H1 (cell line): ENCODE results near the gene CAPN11. TPM values are rescaled to one million over a fixed set of nuclear protein-coding genes. Genes with fewer than 3 reads are reported as not detected.

Experiments
- CTCF ChIA-PET: fragments of 300-600 bp; sonication (Branson Sonifier 250); formaldehyde crosslinking; loops from one replicate; lab custom pipeline; 2021; ENCODE audit not compliant: partially characterized antibody; lab: Charles Lee
- POLR2A ChIA-PET: fragments of 300-600 bp; sonication (Branson Sonifier 250); formaldehyde crosslinking; loops from one replicate; lab custom pipeline; 2021; ENCODE audit warnings: inconsistent platforms; ENCODE audit not compliant: partially characterized antibody; lab: Charles Lee
- DNase-seq, 2 experiments: peaks; one replicate each; pipeline versions ENCODE4 v3.0.0 to v3.0.0-alpha.2; 2010 to 2022; ENCODE audit warnings: low spot score in 2 of 2, low read depth in 1 of 2, mixed read lengths in 1 of 2
- FAIRE-seq: peaks from 2 replicates; lab custom pipeline; 2011; peaks lifted over from hg19 to GRCh38; lab: Jason Lieb, UNC
- H2AFZ ChIP-seq: 2 replicates; pipeline ENCODE4 v1.8.1; 2012; ENCODE audit warnings: low read length, inconsistent platforms
- H2AK5ac ChIP-seq: 2 replicates; pipeline ENCODE4 v1.6.1; 2013; ENCODE audit warnings: low read depth, low read length
- H2BK120ac ChIP-seq: replicated peaks from 2 replicates; pipeline ENCODE3; 2013; ENCODE audit warnings: low read depth, low read length, inconsistent platforms
- H2BK12ac ChIP-seq: 2 replicates; pipeline ENCODE4 v1.6.1; 2013; ENCODE audit warnings: low read depth, low read length
- H2BK15ac ChIP-seq: 2 replicates; pipeline ENCODE4 v1.6.1; 2013; ENCODE audit warnings: low read length
- H2BK20ac ChIP-seq: 2 replicates; pipeline ENCODE4 v1.6.1; 2013; ENCODE audit warnings: low read length
- H2BK5ac ChIP-seq: 2 replicates; pipeline ENCODE4 v1.6.1; 2013; ENCODE audit warnings: low read depth, low read length
- H3K14ac ChIP-seq: 2 replicates; pipeline ENCODE4 v1.6.1; 2013; ENCODE audit warnings: inconsistent platforms; ENCODE audit not compliant: insufficient read length
- H3K18ac ChIP-seq: 2 replicates; pipeline ENCODE4 v1.6.1; 2013; ENCODE audit warnings: low read length; ENCODE audit errors: extremely low read depth
- H3K23ac ChIP-seq: 2 replicates; pipeline ENCODE4 v1.6.1; 2013; ENCODE audit warnings: inconsistent platforms; ENCODE audit not compliant: insufficient read length
- H3K23me2 ChIP-seq: 2 replicates; pipeline ENCODE4 v1.6.1; 2013; ENCODE audit warnings: low read depth, low read length
- H3K27ac ChIP-seq: 2 replicates; pipeline ENCODE4 v1.6.1; 2011; ENCODE audit warnings: low read depth, low read length, inconsistent platforms
- H3K27me3 ChIP-seq, 4 experiments: replicated peaks in 1 of 4; 1 replicate in 1 of 4; 2 replicates in 3 of 4; pipeline versions ENCODE4 v1.6.1 to v1.8.1; 2011 to 2013; ENCODE audit warnings: low read length in 3 of 4, mild to moderate bottlenecking in 3 of 4, inconsistent platforms in 2 of 4, mixed read lengths in 2 of 4, moderate library complexity in 1 of 4; ENCODE audit not compliant: control insufficient read depth in 3 of 4, insufficient read depth in 3 of 4; ENCODE audit errors: extremely low read depth in 1 of 4
- H3K36me3 ChIP-seq, 4 experiments: 2 replicates each; pipeline versions ENCODE4 v1.6.1 to v1.8.1; 2011 to 2013; ENCODE audit warnings: mild to moderate bottlenecking in 4 of 4, low read length in 3 of 4, moderate library complexity in 2 of 4, control low read depth in 1 of 4, inconsistent platforms in 1 of 4; ENCODE audit not compliant: insufficient read depth in 4 of 4, control insufficient read depth in 2 of 4
- H3K4ac ChIP-seq: replicated peaks from 2 replicates; pipeline ENCODE3; 2013; ENCODE audit warnings: low read length, low read depth, mixed read lengths, inconsistent platforms; ENCODE audit not compliant: insufficient read length
- H3K4me1 ChIP-seq, 4 experiments: replicated peaks in 1 of 4; 1 replicate in 1 of 4; 2 replicates in 3 of 4; pipeline versions ENCODE4 v1.6.1 to v1.8.1; 2011 to 2013; ENCODE audit warnings: low read length in 3 of 4, inconsistent platforms in 2 of 4, mixed read lengths in 1 of 4; ENCODE audit not compliant: insufficient read depth in 4 of 4, control insufficient read depth in 3 of 4
- H3K4me2 ChIP-seq, 2 experiments: 2 replicates each; pipeline versions ENCODE4 v1.6.1 to v1.8.1; 2011 to 2013; ENCODE audit warnings: low read depth in 2 of 2, low read length in 2 of 2, control low read depth in 1 of 2, inconsistent platforms in 1 of 2, mild to moderate bottlenecking in 1 of 2; ENCODE audit not compliant: insufficient read depth in 1 of 2
- H3K4me3 ChIP-seq, 4 experiments: fragments of 200-600, 300-600 bp in 1 of 4; sonication (generic), shearing (Covaris generic), sonication (Bioruptor Twin) in 1 of 4; 2 replicates each; pipeline versions ENCODE4 v1.5.1 to v1.8.1; 2011 to 2016; ENCODE audit warnings: low read length in 4 of 4, low read depth in 3 of 4, control low read depth in 2 of 4, inconsistent platforms in 2 of 4, mild to moderate bottlenecking in 2 of 4, mixed read lengths in 1 of 4, moderate library complexity in 1 of 4; ENCODE audit not compliant: insufficient read depth in 2 of 4; ENCODE audit errors: extremely low read depth in 1 of 4
- H3K56ac ChIP-seq: replicated peaks from 2 replicates; pipeline ENCODE3; 2013; ENCODE audit warnings: low read depth, mild to moderate bottlenecking, mixed read lengths, low read length, inconsistent platforms; ENCODE audit not compliant: insufficient read length
- H3K79me1 ChIP-seq: 2 replicates; pipeline ENCODE4 v1.6.1; 2013; ENCODE audit warnings: low read depth, low read length, control low read depth
- H3K79me2 ChIP-seq, 2 experiments: 2 replicates each; pipeline versions ENCODE4 v1.6.1 to v1.8.1; 2012 to 2013; ENCODE audit warnings: low read length in 2 of 2, mild to moderate bottlenecking in 2 of 2, inconsistent platforms in 1 of 2; ENCODE audit not compliant: insufficient read depth in 2 of 2, control insufficient read depth in 1 of 2
- H3K9ac ChIP-seq, 4 experiments: replicated peaks in 1 of 4; 1 replicate in 1 of 4; 2 replicates in 3 of 4; pipeline versions ENCODE4 v1.6.1 to v1.8.1; 2011 to 2013; ENCODE audit warnings: low read depth in 3 of 4, low read length in 3 of 4, control low read depth in 2 of 4, mild to moderate bottlenecking in 2 of 4, moderate library complexity in 2 of 4, inconsistent platforms in 1 of 4; ENCODE audit errors: extremely low read depth in 1 of 4
- H3K9me3 ChIP-seq, 2 experiments: 2 replicates each; pipeline versions ENCODE4 v1.6.1 to v1.8.1; 2012 to 2013; ENCODE audit warnings: mild to moderate bottlenecking in 2 of 2, moderate library complexity in 2 of 2, control low read depth in 1 of 2, inconsistent platforms in 1 of 2, low read depth in 1 of 2, low read length in 1 of 2, mixed read lengths in 1 of 2; ENCODE audit not compliant: insufficient read depth in 2 of 2
- H4K20me1 ChIP-seq, 2 experiments: replicated peaks in 1 of 2; 2 replicates each; pipeline versions ENCODE3 to v1.8.1; 2011 to 2013; ENCODE audit warnings: inconsistent platforms in 2 of 2, low read length in 2 of 2, mild to moderate bottlenecking in 1 of 2; ENCODE audit not compliant: insufficient read depth in 2 of 2, control insufficient read depth in 1 of 2
- H4K5ac ChIP-seq: 2 replicates; pipeline ENCODE4 v1.6.1; 2013; ENCODE audit warnings: low read length, low read depth, mixed read lengths, inconsistent platforms; ENCODE audit not compliant: insufficient read length
- H4K8ac ChIP-seq: 2 replicates; pipeline ENCODE4 v1.8.0; 2013; ENCODE audit warnings: mild to moderate bottlenecking, moderate library complexity, low read length, inconsistent platforms; ENCODE audit not compliant: insufficient read depth; ENCODE audit errors: extremely low read depth
- H4K91ac ChIP-seq: replicated peaks from 2 replicates; pipeline ENCODE3; 2013; ENCODE audit warnings: low read length, mixed read lengths, inconsistent platforms; ENCODE audit not compliant: insufficient read length
- BCL11A ChIP-seq, 2 experiments: IDR thresholded peaks; one replicate each; pipeline ENCODE4 v1.6.1; 2011; ENCODE audit warnings: low read depth in 2 of 2, low read length in 2 of 2, mild to moderate bottlenecking in 2 of 2
- CBX5 ChIP-seq: fragments of 300-800, 300-1000 bp; sonication (generic); IDR thresholded peaks from 2 replicates; pipeline ENCODE4 v1.7.1; 2016; ENCODE audit warnings: antibody characterized with exemption, low read length, low read depth
- CHD1 ChIP-seq: IDR thresholded peaks from 2 replicates; pipeline ENCODE4 v1.6.1; 2012; ENCODE audit warnings: low read depth, low read length, improper control_type of control experiment
- GABPA ChIP-seq: IDR thresholded peaks from 2 replicates; pipeline ENCODE4 v1.6.1; 2011; ENCODE audit warnings: mild to moderate bottlenecking, low read length, moderate library complexity, borderline replicate concordance; ENCODE audit not compliant: insufficient read depth
- NANOG ChIP-seq: IDR thresholded peaks from 2 replicates; pipeline ENCODE4 v1.6.1; 2011; ENCODE audit warnings: low read length, low read depth, mild to moderate bottlenecking, inconsistent platforms; ENCODE audit not compliant: insufficient read depth, poor library complexity, severe bottlenecking
- NRF1 ChIP-seq: IDR thresholded peaks from 2 replicates; pipeline ENCODE4 v1.6.1; 2011; ENCODE audit warnings: mild to moderate bottlenecking, low read depth, low read length, improper control_type of control experiment
- SAP30 ChIP-seq: fragments of 300-600 bp; sonication (generic); IDR thresholded peaks from 2 replicates; pipeline ENCODE4 v1.7.1; 2012; ENCODE audit warnings: low read length, moderate library complexity, mild to moderate bottlenecking, inconsistent platforms; ENCODE audit not compliant: insufficient read depth, insufficient replicate concordance
- TAF1 ChIP-seq: IDR thresholded peaks from 2 replicates; pipeline ENCODE4 v1.6.1; 2011; ENCODE audit warnings: mild to moderate bottlenecking, low read depth, low read length
- TBP ChIP-seq: IDR thresholded peaks from 2 replicates; pipeline ENCODE4 v1.6.1; 2011; ENCODE audit warnings: low read depth, low read length, improper control_type of control experiment
- WGBS, 2 experiments: shearing (Covaris generic) in 1 of 2; methylation state at CpG; one replicate each; pipeline versions ENCODE4 v1.1.6 to v1.1.7; 2013 to 2015; ENCODE audit warnings: low lambda C conversion rate in 2 of 2, mixed read lengths in 2 of 2, inconsistent platforms in 1 of 2, low coverage in 1 of 2, missing lambda C conversion rate in 1 of 2; ENCODE audit not compliant: insufficient replicate concordance in 2 of 2, insufficient coverage in 1 of 2, insufficient read length in 1 of 2; ENCODE audit errors: extremely low coverage in 1 of 2, missing lambda C conversion rate in 1 of 2; 5-methylcytosine and 5-hydroxymethylcytosine counted together
- polyA plus RNA-seq, 7 experiments: library from polyadenylated mRNA; depleted of rRNA in 3 of 7; stranded (reverse) in 5 of 7; unstranded in 2 of 7; fragments of >200 nt in 5 of 7; fragments of 200-250 nt in 2 of 7; gene quantifications; 1 replicate in 5 of 7; 2 replicates in 1 of 7; 4 replicates in 1 of 7; pipeline versions ENCODE4 v1.2.1 to v1.2.3, GENCODE V29; 2011 to 2013; ENCODE audit warnings: missing spikeins in 2 of 7, mixed read lengths in 2 of 7
- total RNA-seq: library from RNA; stranded (reverse); fragmentation: NEBNext Ultra II Directional; extraction: Animal tissue kit (Norgen Biotek cat#: 25700); gene quantifications from 2 replicates; pipeline ENCODE4 v1.2.1, GENCODE V29; 2021
- TF ChIP-seq, protein P1 (sequence below): IDR thresholded peaks from 2 replicates; pipeline ENCODE4 v1.6.1; 2011; ENCODE audit warnings: low read length, improper control_type of control experiment
- TF ChIP-seq, protein P2 (sequence below): IDR thresholded peaks from 2 replicates; pipeline ENCODE4 v1.6.1; 2012; ENCODE audit warnings: low read length, inconsistent platforms

Gene CAPN11
- total and polyA plus RNA-seq, 2 of the 8 experiments (the other 6 are each of a cell fraction or from before 2014, with no cell fraction given) = 0.95 to 0.97 TPM

DNA sequence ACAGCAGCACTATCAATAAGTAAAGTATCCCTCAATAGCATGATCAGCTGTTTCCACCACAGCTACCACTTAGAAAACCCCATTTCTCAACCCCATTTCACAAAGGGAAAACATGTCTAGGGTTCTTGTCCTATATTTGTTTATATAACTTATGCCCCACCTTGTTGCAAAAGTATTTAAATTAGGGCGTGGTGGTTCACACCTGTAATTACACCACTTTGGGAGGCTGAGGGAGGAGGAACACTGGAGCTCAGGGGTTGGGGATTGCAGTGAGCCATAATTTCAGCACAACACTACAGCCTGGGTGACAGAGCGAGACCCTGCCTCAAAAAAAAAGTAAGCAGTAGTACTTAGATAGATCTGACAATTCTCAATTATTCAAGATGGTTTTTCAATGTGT is 35.1 kb upstream of the CAPN11 start:
- Histone ChIP-seq H3K4me2 (peak overlapping the region in 1 of 2 experiments; percentile 25; a peak in 1 of 4 replicates), H3K56ac (no peak overlapping the region), H3K23ac (no peak overlapping the region), H3K4me1 (peaks cover 2 to 20% (median 14%) of the 10 kb centered on the region in 4 experiments), H3K9me3 (no peaks in the 10 kb centered on the region), H4K8ac (no peak overlapping the region), H4K20me1 (peaks cover 18 to 27% of the 10 kb centered on the region in 2 experiments), H3K79me2 (peaks cover 64 to 84% of the 10 kb centered on the region in 2 experiments), H3K27me3 (no peaks in the 10 kb centered on the region), H3K9ac (no peak overlapping the region), H2BK20ac (no peak overlapping the region), H2AFZ (no peak overlapping the region), H2BK12ac (no peak overlapping the region), H4K5ac (no peak overlapping the region), H2BK5ac (no peak overlapping the region), H3K14ac (no peak overlapping the region), H3K27ac (no peak overlapping the region), H2BK120ac (no peak overlapping the region), H3K79me1 (peaks cover 16% of the 10 kb centered on the region), H3K4me3 (no peak overlapping the region), H2BK15ac (no peak overlapping the region), H3K18ac (no peak overlapping the region), H3K23me2 (peaks cover 11% of the 10 kb centered on the region), H2AK5ac (no peak overlapping the region), H4K91ac (no peak overlapping the region), H3K36me3 (no peaks in the 10 kb centered on the region), H3K4ac (no peak overlapping the region)
- POLR2A ChIA-PET = interaction anchor here (1.0 to 1.6 kb wide), 4 partner anchors 12 to 131 kb away, joined by 3 to 7 read pairs (median 4); no protein-coding TSS in a partner anchor
- FAIRE-seq = no peak
- no peak for DNase-seq
- WGBS, 2 experiments = 82% methylated on average over 2 of the region's 2 CpGs; no CpG with 5 or more reads in 1 of the 2 experiments
- CTCF ChIA-PET = interaction anchor here (0.6 to 22.5 kb wide), 8 partner anchors 10 to 1127 kb away, joined by 3 to 255 read pairs (median 4); no protein-coding TSS in a partner anchor
- TF ChIP-seq TBP = no peak
- TF ChIP-seq, protein P1, sequence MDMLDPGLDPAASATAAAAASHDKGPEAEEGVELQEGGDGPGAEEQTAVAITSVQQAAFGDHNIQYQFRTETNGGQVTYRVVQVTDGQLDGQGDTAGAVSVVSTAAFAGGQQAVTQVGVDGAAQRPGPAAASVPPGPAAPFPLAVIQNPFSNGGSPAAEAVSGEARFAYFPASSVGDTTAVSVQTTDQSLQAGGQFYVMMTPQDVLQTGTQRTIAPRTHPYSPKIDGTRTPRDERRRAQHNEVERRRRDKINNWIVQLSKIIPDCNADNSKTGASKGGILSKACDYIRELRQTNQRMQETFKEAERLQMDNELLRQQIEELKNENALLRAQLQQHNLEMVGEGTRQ = no peak
- TF ChIP-seq GABPA = no peak
- TF ChIP-seq NRF1 = no peak
- TF ChIP-seq, protein P2, sequence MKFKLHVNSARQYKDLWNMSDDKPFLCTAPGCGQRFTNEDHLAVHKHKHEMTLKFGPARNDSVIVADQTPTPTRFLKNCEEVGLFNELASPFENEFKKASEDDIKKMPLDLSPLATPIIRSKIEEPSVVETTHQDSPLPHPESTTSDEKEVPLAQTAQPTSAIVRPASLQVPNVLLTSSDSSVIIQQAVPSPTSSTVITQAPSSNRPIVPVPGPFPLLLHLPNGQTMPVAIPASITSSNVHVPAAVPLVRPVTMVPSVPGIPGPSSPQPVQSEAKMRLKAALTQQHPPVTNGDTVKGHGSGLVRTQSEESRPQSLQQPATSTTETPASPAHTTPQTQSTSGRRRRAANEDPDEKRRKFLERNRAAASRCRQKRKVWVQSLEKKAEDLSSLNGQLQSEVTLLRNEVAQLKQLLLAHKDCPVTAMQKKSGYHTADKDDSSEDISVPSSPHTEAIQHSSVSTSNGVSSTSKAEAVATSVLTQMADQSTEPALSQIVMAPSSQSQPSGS = no peak
- TF ChIP-seq BCL11A (IDR thresholded peaks at IDR 0.05; ENCODE audit: low read depth in 2 of 2, low read length in 2 of 2) = no peak
- no peak for TF ChIP-seq TAF1
- TF ChIP-seq SAP30 = no peak
- no peak for TF ChIP-seq CHD1
- no peak for TF ChIP-seq CBX5
- TF ChIP-seq NANOG = no peak
